DOHH2 (cell line): ENCODE measurements around the gene KIF21A.

Source experiments
- H3F3A ChIP-seq: fragments of 200-600 bp; sonication (generic), shearing (Covaris generic); 2 replicates; pipeline ENCODE4 v1.6.0; 2016; ENCODE audit warnings: antibody characterized with exemption, mild to moderate bottlenecking; ENCODE audit not compliant: control insufficient read depth, insufficient read depth
- H3K27ac ChIP-seq: fragments of 200-600 bp; sonication (generic); 2 replicates; pipeline ENCODE4 v1.5.1; 2014; ENCODE audit warnings: low read depth, mild to moderate bottlenecking, low read length, moderate library complexity
- H3K27me3 ChIP-seq: fragments of 200-600 bp; sonication (generic); 2 replicates; pipeline ENCODE4 v1.6.1; 2014; ENCODE audit warnings: mild to moderate bottlenecking, low read length, mixed read lengths; ENCODE audit not compliant: control insufficient read depth
- H3K36me3 ChIP-seq: fragments of 200-600 bp; sonication (generic); 2 replicates; pipeline ENCODE4 v1.6.1; 2014; ENCODE audit warnings: mild to moderate bottlenecking, low read length, moderate library complexity, mixed read lengths; ENCODE audit not compliant: control insufficient read depth
- H3K4me1 ChIP-seq: fragments of 200-600 bp; sonication (generic); 2 replicates; pipeline ENCODE4 v1.6.1; 2014; ENCODE audit warnings: mild to moderate bottlenecking, low read length, mixed read lengths; ENCODE audit not compliant: control insufficient read depth
- H3K4me2 ChIP-seq: fragments of 200-600 bp; sonication (generic); 2 replicates; pipeline ENCODE4 v1.6.0; 2014; ENCODE audit warnings: mild to moderate bottlenecking, low read length, moderate library complexity
- H3K4me3 ChIP-seq: fragments of 200-600 bp; sonication (generic); 2 replicates; pipeline ENCODE4 v1.5.1; 2014; ENCODE audit warnings: mild to moderate bottlenecking, low read length, mixed read lengths
- H3K79me2 ChIP-seq: fragments of 200-600 bp; sonication (generic); 2 replicates; pipeline ENCODE4 v1.6.1; 2014; ENCODE audit warnings: mild to moderate bottlenecking, low read length, mixed read lengths; ENCODE audit not compliant: control insufficient read depth
- H3K9me2 ChIP-seq: fragments of 200-600 bp; sonication (generic); replicated peaks from 2 replicates; pipeline ENCODE4 v1.6.1; 2014; ENCODE audit warnings: mild to moderate bottlenecking, low read length, mixed read lengths; ENCODE audit not compliant: control insufficient read depth
- H3K9me3 ChIP-seq: fragments of 200-600 bp; sonication (generic); 2 replicates; pipeline ENCODE4 v1.6.1; 2014; ENCODE audit warnings: antibody characterized with exemption, low read length, mixed read lengths; ENCODE audit not compliant: control insufficient read depth, insufficient read depth
- H4K20me1 ChIP-seq: fragments of 200-600 bp; sonication (generic); 2 replicates; pipeline ENCODE4 v1.6.0; 2014; ENCODE audit warnings: low read depth, mild to moderate bottlenecking, antibody characterized with exemption, low read length, moderate library complexity; ENCODE audit not compliant: control insufficient read depth, insufficient read depth
- CTCF ChIP-seq: fragments of 200-600 bp; sonication (generic); IDR thresholded peaks from one replicate; pipeline ENCODE4 v1.5.1; 2014; ENCODE audit warnings: antibody characterized with exemption, mild to moderate bottlenecking, low read depth, low read length; ENCODE audit not compliant: poor library complexity, severe bottlenecking
- EZH2phosphoT487 ChIP-seq: fragments of 200-600 bp; sonication (generic); IDR thresholded peaks from 2 replicates; pipeline ENCODE4 v1.6.1; 2017; ENCODE audit warnings: borderline replicate concordance, mild to moderate bottlenecking, antibody characterized with exemption, low read length, moderate library complexity, mixed read lengths

Gene KIF21A

GRCh38 chr12:39405580-39405979, 37.3 kb downstream of the KIF21A start:
- Histone ChIP-seq H3K4me1 (no peaks in the 10 kb centered on the region), H3F3A (no peaks in the 10 kb centered on the region), H3K36me3 (no peaks in the 10 kb centered on the region), H3K9me2 (no peaks in the 10 kb centered on the region), H4K20me1 (no peaks in the 10 kb centered on the region), H3K27ac (no peak overlapping the region), H3K4me2 (no peak overlapping the region), H3K4me3 (no peak overlapping the region), H3K9me3 (no peaks in the 10 kb centered on the region), H3K79me2 (no peaks in the 10 kb centered on the region), H3K27me3 (no peaks in the 10 kb centered on the region)
- TF ChIP-seq CTCF (no peak), EZH2phosphoT487 (no peak)

- Histone ChIP-seq H3K4me1 (no peaks in the 10 kb centered on the region), H3K9me2 (no peaks in the 10 kb centered on the region), H3K79me2 (no peaks in the 10 kb centered on the region), H3K27me3 (no peaks in the 10 kb centered on the region), H4K20me1 (no peaks in the 10 kb centered on the region), H3F3A (no peaks in the 10 kb centered on the region), H3K4me3 (no peak overlapping the region), H3K27ac (no peak overlapping the region), H3K36me3 (no peaks in the 10 kb centered on the region), H3K9me3 (no peaks in the 10 kb centered on the region), H3K4me2 (no peak overlapping the region)
- TF ChIP-seq CTCF (no peak), EZH2phosphoT487 (no peak)
Observed at GRCh38 chr12:39404000-39404399, 38.9 kb downstream of the KIF21A start.

- Histone ChIP-seq H3F3A (no peaks in the 10 kb centered on the region), H3K9me3 (no peaks in the 10 kb centered on the region), H3K9me2 (no peaks in the 10 kb centered on the region), H3K4me1 (no peaks in the 10 kb centered on the region), H3K4me3 (no peak overlapping the region), H3K36me3 (no peaks in the 10 kb centered on the region), H3K79me2 (no peaks in the 10 kb centered on the region), H4K20me1 (no peaks in the 10 kb centered on the region), H3K4me2 (no peak overlapping the region), H3K27ac (no peak overlapping the region), H3K27me3 (no peaks in the 10 kb centered on the region)
- TF ChIP-seq EZH2phosphoT487 (no peak), CTCF (no peak)
Observed at GRCh38 chr12:39403376-39403775, 39.5 kb downstream of the KIF21A start.

DNA sequence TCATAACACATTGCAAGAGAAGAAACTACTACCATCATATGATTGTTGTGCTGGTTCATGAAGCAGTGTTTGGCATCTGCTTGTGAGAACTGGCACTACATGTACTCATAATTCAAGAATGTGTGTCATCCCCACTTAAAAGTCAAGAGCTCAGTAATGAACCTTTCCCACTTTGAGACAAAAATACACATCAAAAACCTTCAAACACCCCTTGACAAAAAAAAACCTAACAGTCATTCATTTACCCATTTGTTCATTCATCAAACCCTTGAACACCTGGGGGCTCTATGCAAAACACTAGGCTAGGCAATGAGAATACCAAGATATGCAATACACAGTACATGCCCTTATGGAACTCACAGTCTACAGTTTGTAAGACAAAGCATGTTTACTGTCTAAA, 40.0 kb downstream of the KIF21A start:
- Histone ChIP-seq H3K4me2 (no peak overlapping the region), H3K4me1 (no peaks in the 10 kb centered on the region), H3K79me2 (no peaks in the 10 kb centered on the region), H3K36me3 (no peaks in the 10 kb centered on the region), H3K9me3 (no peaks in the 10 kb centered on the region), H4K20me1 (no peaks in the 10 kb centered on the region), H3K27ac (no peak overlapping the region), H3F3A (no peaks in the 10 kb centered on the region), H3K4me3 (no peak overlapping the region), H3K27me3 (no peaks in the 10 kb centered on the region), H3K9me2 (no peaks in the 10 kb centered on the region)
- TF ChIP-seq EZH2phosphoT487 (no peak), CTCF (no peak)
